Spleen (tissue), 7 donors: ENCODE measurements around the gene SLC39A11.

Source experiments
- POLR2A ChIP-seq, 3 donors: fragments of 450-650 bp; IDR thresholded peaks; one replicate each; pipeline ENCODE4 v1.5.1; 2017; ENCODE audit warnings: antibody characterized with exemption in 3 of 3, mild to moderate bottlenecking in 1 of 3
- POLR2AphosphoS5 ChIP-seq, 3 donors: sonication (generic); formaldehyde crosslinking; IDR thresholded peaks; one replicate each; pipeline ENCODE4 v1.5.1; 2017; ENCODE audit warnings: antibody characterized with exemption in 3 of 3
- TF ChIP-seq, protein P1 (sequence below), 11 experiments: fragments of 200-600 bp in 7 of 11; fragments of 450-650 bp in 4 of 11; sonication (generic) in 4 of 11; IDR thresholded peaks in 8 of 11; conservative IDR thresholded peaks in 3 of 11; 1 replicate in 7 of 11; 2 replicates in 4 of 11; pipeline versions ENCODE4 v1.4.0 to v1.8.0; 2016 to 2021; ENCODE audit warnings: antibody characterized with exemption in 11 of 11, inconsistent platforms in 4 of 11, mild to moderate bottlenecking in 1 of 11
- donor health status: DM: no; HTN: no; CAD: no; lungs with moderate emphysema.
- donor health status: DM: no; HTN: no; CAD: no.
- donor health status: DM: no; HTN: no; CAD: no.

GRCh38 chr17:73123606-73124320, 31.3 kb upstream of the SLC39A11 start:
- TF ChIP-seq, protein P1, sequence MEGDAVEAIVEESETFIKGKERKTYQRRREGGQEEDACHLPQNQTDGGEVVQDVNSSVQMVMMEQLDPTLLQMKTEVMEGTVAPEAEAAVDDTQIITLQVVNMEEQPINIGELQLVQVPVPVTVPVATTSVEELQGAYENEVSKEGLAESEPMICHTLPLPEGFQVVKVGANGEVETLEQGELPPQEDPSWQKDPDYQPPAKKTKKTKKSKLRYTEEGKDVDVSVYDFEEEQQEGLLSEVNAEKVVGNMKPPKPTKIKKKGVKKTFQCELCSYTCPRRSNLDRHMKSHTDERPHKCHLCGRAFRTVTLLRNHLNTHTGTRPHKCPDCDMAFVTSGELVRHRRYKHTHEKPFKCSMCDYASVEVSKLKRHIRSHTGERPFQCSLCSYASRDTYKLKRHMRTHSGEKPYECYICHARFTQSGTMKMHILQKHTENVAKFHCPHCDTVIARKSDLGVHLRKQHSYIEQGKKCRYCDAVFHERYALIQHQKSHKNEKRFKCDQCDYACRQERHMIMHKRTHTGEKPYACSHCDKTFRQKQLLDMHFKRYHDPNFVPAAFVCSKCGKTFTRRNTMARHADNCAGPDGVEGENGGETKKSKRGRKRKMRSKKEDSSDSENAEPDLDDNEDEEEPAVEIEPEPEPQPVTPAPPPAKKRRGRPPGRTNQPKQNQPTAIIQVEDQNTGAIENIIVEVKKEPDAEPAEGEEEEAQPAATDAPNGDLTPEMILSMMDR (IDR thresholded peaks at IDR 0.05 in 8 of 11, conservative IDR thresholded peaks at IDR 0.05 in 3 of 11): no peak
- no peak for TF ChIP-seq POLR2AphosphoS5 (IDR thresholded peaks at IDR 0.05)
- no peak for TF ChIP-seq POLR2A (IDR thresholded peaks at IDR 0.05)
